IPS-18a (cell line): Measurements from ENCODE around the gene AGRP.

ENCODE experiments used
- H3K27ac ChIP-seq: one replicate; pipeline ENCODE4 v1.5.1; 2013; ENCODE audit warnings: low read length
- H3K27me3 ChIP-seq: one replicate; pipeline ENCODE4 v1.6.1; 2013; ENCODE audit warnings: mild to moderate bottlenecking, low read length; ENCODE audit not compliant: control insufficient read depth, insufficient read depth
- H3K36me3 ChIP-seq: one replicate; pipeline ENCODE4 v1.6.1; 2013; ENCODE audit warnings: low read depth, low read length; ENCODE audit not compliant: control insufficient read depth
- H3K4me1 ChIP-seq: one replicate; pipeline ENCODE4 v1.6.1; 2013; ENCODE audit warnings: low read depth, low read length; ENCODE audit not compliant: control insufficient read depth
- H3K4me3 ChIP-seq: one replicate; pipeline ENCODE4 v1.5.1; 2013; ENCODE audit warnings: low read length
- H3K9ac ChIP-seq: one replicate; pipeline ENCODE4 v1.6.1; 2013; ENCODE audit warnings: mild to moderate bottlenecking, low read length, moderate library complexity
- H3K9me3 ChIP-seq: one replicate; pipeline ENCODE4 v1.6.1; 2013; ENCODE audit warnings: low read depth, low read length; ENCODE audit not compliant: control insufficient read depth

AGRP gene

DNA sequence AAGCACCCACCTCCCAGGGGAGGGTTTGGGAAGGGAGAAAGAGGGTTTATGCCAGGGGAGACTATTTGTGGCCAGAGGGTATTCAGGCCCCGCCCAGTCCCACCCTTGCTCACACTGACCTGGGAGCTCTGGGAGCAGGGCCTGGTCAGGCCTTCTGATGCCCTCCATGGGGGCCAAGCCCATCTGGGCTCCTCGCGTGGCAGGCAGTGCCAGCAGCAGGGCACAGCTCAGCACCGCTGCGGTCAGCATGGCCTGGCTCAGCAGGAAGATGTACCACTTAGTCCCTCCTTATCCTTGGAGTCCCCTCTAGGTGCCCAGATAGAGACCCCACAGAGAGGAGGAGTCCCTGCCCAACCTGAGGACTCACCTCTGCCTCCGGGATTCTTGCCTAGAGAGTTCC lies at the start of gene AGRP:
TSS of gene AGRP (minus strand) at position 398 of the 400 bp plus-strand sequence. CDS start at position 249, 149 bp downstream.
- Histone ChIP-seq H3K36me3 (no peaks in the 10 kb centered on the region), H3K27ac (no peak within 1 kb of the TSS), H3K9ac (no peak within 1 kb of the TSS), H3K9me3 (no peaks in the 10 kb centered on the region), H3K4me3 (no peak within 1 kb of the TSS), H3K27me3 (peaks cover 22% of the 10 kb centered on the region), H3K4me1 (peaks cover 14% of the 10 kb centered on the region)

- Histone ChIP-seq H3K9ac (no peak overlapping the region), H3K27ac (no peak overlapping the region), H3K4me1 (peaks cover 4% of the 10 kb centered on the region), H3K4me3 (no peak overlapping the region), H3K9me3 (no peaks in the 10 kb centered on the region), H3K36me3 (no peaks in the 10 kb centered on the region), H3K27me3 (peaks cover 98% of the 10 kb centered on the region)
Observed at GRCh38 chr16:67531247-67531646, 47.9 kb upstream of the AGRP start.

GRCh38 chr16:67530013-67530939 lies 46.9 kb upstream of the AGRP start:
- H3K9me3 ChIP-seq: no peaks in the 10 kb centered on the region
- no peaks in the 10 kb centered on the region for H3K36me3 ChIP-seq
- peaks cover 98% of the 10 kb centered on the region for H3K27me3 ChIP-seq
- no peak overlapping the region for H3K27ac ChIP-seq
- H3K9ac ChIP-seq: no peak overlapping the region
- peaks cover 4% of the 10 kb centered on the region for H3K4me1 ChIP-seq
- H3K4me3 ChIP-seq: peak overlapping the region; percentile 58

DNA sequence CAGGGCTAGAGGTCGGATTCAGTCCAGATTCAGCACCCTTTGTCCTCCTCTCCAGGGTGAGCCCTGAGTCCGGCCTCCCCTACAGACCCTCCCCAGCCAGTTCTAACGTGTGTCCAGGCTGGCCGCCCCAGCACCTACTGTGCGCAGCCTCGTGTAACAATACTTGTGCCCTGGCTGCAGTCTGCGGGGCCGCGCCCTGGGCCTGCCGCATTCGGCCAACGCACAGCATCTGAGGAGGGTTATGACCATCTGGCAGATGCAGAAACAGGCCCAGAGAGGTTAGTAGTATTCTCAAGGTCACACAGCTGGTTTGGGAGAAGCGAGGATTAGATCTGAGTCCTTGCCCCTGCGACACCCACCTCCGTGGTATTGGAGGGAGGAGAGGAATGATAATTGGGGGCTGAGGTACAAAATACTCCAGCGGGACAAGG lies 46.2 kb upstream of the AGRP start:
- Histone ChIP-seq H3K4me3 (peak overlapping the region; percentile 58), H3K4me1 (peaks cover 4% of the 10 kb centered on the region), H3K9me3 (no peaks in the 10 kb centered on the region), H3K27me3 (peaks cover 98% of the 10 kb centered on the region), H3K9ac (peak overlapping the region; percentile 9), H3K27ac (no peak overlapping the region), H3K36me3 (no peaks in the 10 kb centered on the region)

DNA sequence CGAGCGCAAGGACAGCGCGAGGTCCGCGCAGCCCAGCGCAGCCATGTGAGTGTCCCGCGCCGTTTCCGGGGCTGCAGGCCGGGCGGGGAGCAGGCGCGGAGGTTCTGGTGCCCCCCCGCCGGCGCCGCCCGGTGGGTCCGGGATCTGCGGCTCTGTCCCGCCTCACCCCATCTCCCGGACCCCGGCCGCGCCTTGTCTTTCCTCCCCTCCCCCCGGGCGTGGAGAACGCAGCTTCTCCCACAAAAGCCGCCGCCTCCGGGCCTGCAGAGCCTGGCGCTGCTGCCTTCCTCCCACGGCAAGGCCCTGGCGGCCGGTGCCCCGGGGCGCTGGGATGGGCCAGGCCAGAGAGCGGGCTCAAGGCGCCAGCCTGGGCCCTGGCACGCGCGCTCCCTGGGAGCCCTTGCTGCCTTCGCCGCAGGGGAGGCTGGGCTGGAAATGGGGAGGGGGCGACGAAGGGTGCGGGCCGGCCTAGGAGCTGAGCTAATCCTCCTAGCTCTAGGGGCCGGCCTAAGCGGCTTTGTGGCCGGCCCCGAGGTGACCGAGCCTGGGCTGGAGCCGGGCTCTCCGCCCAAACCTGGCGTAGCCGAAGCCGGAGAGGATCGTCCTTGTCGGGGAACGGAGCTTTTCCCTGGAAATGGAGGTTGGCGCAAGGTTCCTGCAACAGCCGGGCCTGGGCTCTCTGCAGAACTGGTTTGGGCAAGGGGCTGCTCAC lies 45.7 kb upstream of the AGRP start:
- peaks cover 4% of the 10 kb centered on the region for H3K4me1 ChIP-seq
- H3K9ac ChIP-seq: peak overlapping the region; percentile 9
- H3K9me3 ChIP-seq: no peaks in the 10 kb centered on the region
- H3K27ac ChIP-seq: no peak overlapping the region
- no peaks in the 10 kb centered on the region for H3K36me3 ChIP-seq
- peak overlapping the region; percentile 58 for H3K4me3 ChIP-seq
- H3K27me3 ChIP-seq: peaks cover 98% of the 10 kb centered on the region

DNA sequence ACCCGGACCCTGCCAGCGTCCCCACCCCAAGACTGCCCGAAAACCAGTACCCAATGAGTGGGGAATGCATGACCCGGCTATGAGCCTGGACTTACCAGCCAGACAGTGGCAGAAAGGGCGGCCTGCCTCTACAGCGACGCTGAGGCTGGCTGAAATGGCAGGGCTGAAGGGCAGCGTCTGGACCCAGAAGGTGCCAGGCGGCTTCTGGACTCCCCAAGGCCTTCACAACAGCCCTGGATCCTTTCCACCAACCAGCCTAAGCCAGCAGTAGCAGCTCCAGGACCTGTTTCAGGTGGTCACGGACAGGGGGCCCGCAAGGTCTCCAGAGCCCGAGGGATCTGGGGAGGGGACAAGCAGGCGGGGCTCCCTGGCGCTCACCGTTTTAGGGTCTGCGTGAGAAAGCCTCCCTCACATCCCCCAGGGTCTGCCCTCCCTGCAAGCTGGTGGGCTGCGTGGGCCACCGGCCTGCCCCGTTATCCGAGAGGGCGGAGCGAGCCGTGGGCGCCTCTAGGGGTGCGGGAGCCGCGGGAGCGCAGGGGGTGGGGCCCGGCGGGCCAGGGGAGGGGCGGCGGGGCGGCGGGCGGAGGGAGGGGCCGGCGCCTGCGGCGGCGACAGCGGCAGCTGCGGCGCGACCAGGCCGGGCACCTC lies 45.0 kb upstream of the AGRP start, which contains the start of gene RIPOR1:
TSS of gene RIPOR1 (plus strand) at position 608 of the 648 bp plus-strand sequence. CDS start 9,618 bp downstream, outside the sequence.
- H3K27ac ChIP-seq: no peak within 1 kb of the TSS
- no peaks in the 10 kb centered on the region for H3K9me3 ChIP-seq
- H3K36me3 ChIP-seq: no peaks in the 10 kb centered on the region
- peaks cover 98% of the 10 kb centered on the region for H3K27me3 ChIP-seq
- H3K4me1 ChIP-seq: peaks cover 4% of the 10 kb centered on the region
- H3K9ac ChIP-seq: peak within 1 kb of the TSS; percentile 9
- H3K4me3 ChIP-seq: peak within 1 kb of the TSS; percentile 58

GRCh38 chr16:67526149-67526791 lies 42.9 kb upstream of the AGRP start:
- H3K4me1 ChIP-seq: peaks cover 4% of the 10 kb centered on the region
- no peak overlapping the region for H3K9ac ChIP-seq
- H3K9me3 ChIP-seq: no peaks in the 10 kb centered on the region
- H3K27me3 ChIP-seq: peaks cover 93% of the 10 kb centered on the region
- no peaks in the 10 kb centered on the region for H3K36me3 ChIP-seq
- no peak overlapping the region for H3K27ac ChIP-seq
- H3K4me3 ChIP-seq: no peak overlapping the region

GRCh38 chr16:67525176-67525860 lies 42.0 kb upstream of the AGRP start:
- H3K9ac ChIP-seq: no peak overlapping the region
- H3K4me1 ChIP-seq: peaks cover 4% of the 10 kb centered on the region
- H3K36me3 ChIP-seq: no peaks in the 10 kb centered on the region
- no peak overlapping the region for H3K27ac ChIP-seq
- H3K9me3 ChIP-seq: no peaks in the 10 kb centered on the region
- H3K4me3 ChIP-seq: no peak overlapping the region
- H3K27me3 ChIP-seq: peaks cover 89% of the 10 kb centered on the region

DNA sequence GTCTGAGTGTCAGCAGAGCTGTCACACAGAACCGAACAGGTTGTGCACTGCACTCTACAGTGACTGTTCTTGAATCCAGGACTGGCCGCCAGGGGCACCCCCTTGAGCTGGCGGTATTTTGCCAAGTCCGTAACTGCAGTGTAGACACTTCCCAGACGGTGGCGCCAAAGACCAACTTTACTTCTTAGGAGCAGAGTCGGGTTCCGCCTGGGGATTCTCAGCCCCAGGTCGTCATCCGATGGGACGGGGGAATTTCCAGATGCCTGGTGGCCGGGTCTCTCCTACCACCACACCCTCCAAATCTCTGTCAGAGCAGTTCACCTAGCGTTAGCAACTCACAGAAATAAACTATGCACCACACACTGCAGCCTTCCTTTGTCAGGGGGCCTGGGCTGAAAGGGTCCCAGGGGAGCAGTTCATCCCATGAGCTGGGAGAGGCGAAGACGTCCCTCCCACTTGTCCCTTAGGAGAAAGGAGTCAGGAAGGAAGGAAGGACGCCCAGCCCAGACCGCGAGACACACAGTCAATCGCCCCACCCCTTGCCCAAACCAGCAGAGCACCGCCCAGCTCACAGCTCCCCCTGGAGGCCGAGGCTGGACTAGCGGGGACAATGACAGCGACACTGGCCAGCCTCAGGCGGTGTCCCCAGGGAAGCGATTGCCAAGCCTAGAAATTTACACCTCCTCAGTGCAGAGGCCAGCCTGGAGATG lies 37.9 kb upstream of the AGRP start:
- no peaks in the 10 kb centered on the region for H3K36me3 ChIP-seq
- peak overlapping the region; percentile 84 for H3K4me3 ChIP-seq
- no peaks in the 10 kb centered on the region for H3K9me3 ChIP-seq
- peaks cover 60% of the 10 kb centered on the region for H3K27me3 ChIP-seq
- H3K27ac ChIP-seq: peak overlapping the region; percentile 83
- peak overlapping the region; percentile 77 for H3K9ac ChIP-seq
- H3K4me1 ChIP-seq: no peaks in the 10 kb centered on the region

GRCh38 chr16:67519242-67519641 lies 35.9 kb upstream of the AGRP start:
- no peaks in the 10 kb centered on the region for H3K36me3 ChIP-seq
- peaks cover 42% of the 10 kb centered on the region for H3K27me3 ChIP-seq
- H3K4me1 ChIP-seq: no peaks in the 10 kb centered on the region
- no peaks in the 10 kb centered on the region for H3K9me3 ChIP-seq
- no peak overlapping the region for H3K9ac ChIP-seq
- no peak overlapping the region for H3K4me3 ChIP-seq
- H3K27ac ChIP-seq: no peak overlapping the region
